ENCODE results near the gene KCNT2. TPM values are rescaled to one million over a fixed set of nuclear protein-coding genes. Genes with fewer than 3 reads are reported as not detected.

KCNT2 gene
- total and polyA plus RNA-seq, 7 donors = 0.64 to 3.1 (median 1.8) TPM

- H3K4me3 ChIP-seq = no peak overlapping the region
- H3K4me1 ChIP-seq = no peaks in the 10 kb centered on the region
- TF ChIP-seq, protein P1, sequence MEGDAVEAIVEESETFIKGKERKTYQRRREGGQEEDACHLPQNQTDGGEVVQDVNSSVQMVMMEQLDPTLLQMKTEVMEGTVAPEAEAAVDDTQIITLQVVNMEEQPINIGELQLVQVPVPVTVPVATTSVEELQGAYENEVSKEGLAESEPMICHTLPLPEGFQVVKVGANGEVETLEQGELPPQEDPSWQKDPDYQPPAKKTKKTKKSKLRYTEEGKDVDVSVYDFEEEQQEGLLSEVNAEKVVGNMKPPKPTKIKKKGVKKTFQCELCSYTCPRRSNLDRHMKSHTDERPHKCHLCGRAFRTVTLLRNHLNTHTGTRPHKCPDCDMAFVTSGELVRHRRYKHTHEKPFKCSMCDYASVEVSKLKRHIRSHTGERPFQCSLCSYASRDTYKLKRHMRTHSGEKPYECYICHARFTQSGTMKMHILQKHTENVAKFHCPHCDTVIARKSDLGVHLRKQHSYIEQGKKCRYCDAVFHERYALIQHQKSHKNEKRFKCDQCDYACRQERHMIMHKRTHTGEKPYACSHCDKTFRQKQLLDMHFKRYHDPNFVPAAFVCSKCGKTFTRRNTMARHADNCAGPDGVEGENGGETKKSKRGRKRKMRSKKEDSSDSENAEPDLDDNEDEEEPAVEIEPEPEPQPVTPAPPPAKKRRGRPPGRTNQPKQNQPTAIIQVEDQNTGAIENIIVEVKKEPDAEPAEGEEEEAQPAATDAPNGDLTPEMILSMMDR (IDR thresholded peaks at IDR 0.05) = no peak
- no peak for DNase-seq
- no peaks in the 10 kb centered on the region for H3K27me3 ChIP-seq
- H3K27ac ChIP-seq = no peak overlapping the region
- intact Hi-C loops (cut with DNase I) = no loop called here
- H3K9me3 ChIP-seq = no peaks in the 10 kb centered on the region
- no peaks in the 10 kb centered on the region for H3K36me3 ChIP-seq
Measured at GRCh38 chr1:196486346-196486745, 121.9 kb downstream of the KCNT2 start.

DNA sequence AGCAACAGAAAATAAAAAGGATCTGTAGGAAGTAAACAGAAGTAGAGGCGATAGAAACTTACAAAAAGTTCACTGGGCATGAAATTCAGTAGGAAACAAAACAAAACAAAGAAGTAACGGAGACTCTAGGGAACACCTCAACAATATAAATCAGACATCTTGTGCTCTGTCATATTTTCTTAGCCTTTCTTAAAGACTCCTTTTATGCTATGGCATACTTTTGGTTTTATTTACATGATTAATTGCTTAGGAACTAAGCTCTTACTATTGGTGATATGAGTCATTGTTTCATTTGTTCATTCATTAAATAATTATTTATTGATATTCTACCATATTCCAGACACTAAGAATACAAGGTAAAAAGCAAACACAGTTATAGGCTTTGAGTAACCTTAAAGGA, 126.6 kb downstream of the KCNT2 start:
- H3K27me3 ChIP-seq = no peaks in the 10 kb centered on the region
- intact Hi-C loops (cut with DNase I) = no loop called here
- DNase-seq = no peak
- H3K9me3 ChIP-seq = no peaks in the 10 kb centered on the region
- no peak overlapping the region for H3K4me3 ChIP-seq
- TF ChIP-seq EP300 (IDR thresholded peaks at IDR 0.05) = no peak
- TF ChIP-seq, protein P1 (IDR thresholded peaks at IDR 0.05) = no peak
- TF ChIP-seq POLR2A (IDR thresholded peaks at IDR 0.05) = no peak
- H3K4me1 ChIP-seq = no peaks in the 10 kb centered on the region
- no peak overlapping the region for H3K27ac ChIP-seq
- H3K36me3 ChIP-seq = no peaks in the 10 kb centered on the region
- 74 to 83% methylated on average over 2 of the region's 2 CpGs for WGBS, 2 donors

- H3K4me3 ChIP-seq = no peak overlapping the region
- H3K4me1 ChIP-seq = no peaks in the 10 kb centered on the region
- WGBS, 2 donors = 70 to 89% methylated on average over 2 of the region's 2 CpGs
- no peak overlapping the region for H3K27ac ChIP-seq
- H3K27me3 ChIP-seq = no peaks in the 10 kb centered on the region
- H3K36me3 ChIP-seq = no peaks in the 10 kb centered on the region
- H3K9me3 ChIP-seq = no peaks in the 10 kb centered on the region
- intact Hi-C loops (cut with DNase I) = no loop called here
- DNase-seq = no peak
- TF ChIP-seq POLR2A (IDR thresholded peaks at IDR 0.05) = no peak
- TF ChIP-seq, protein P1 (IDR thresholded peaks at IDR 0.05) = no peak
- no peak for TF ChIP-seq POLR2AphosphoS5 (IDR thresholded peaks at IDR 0.05)
- no peak for TF ChIP-seq EP300 (IDR thresholded peaks at IDR 0.05)
Measured at GRCh38 chr1:196477262-196477661, 131.0 kb downstream of the KCNT2 start.

DNA sequence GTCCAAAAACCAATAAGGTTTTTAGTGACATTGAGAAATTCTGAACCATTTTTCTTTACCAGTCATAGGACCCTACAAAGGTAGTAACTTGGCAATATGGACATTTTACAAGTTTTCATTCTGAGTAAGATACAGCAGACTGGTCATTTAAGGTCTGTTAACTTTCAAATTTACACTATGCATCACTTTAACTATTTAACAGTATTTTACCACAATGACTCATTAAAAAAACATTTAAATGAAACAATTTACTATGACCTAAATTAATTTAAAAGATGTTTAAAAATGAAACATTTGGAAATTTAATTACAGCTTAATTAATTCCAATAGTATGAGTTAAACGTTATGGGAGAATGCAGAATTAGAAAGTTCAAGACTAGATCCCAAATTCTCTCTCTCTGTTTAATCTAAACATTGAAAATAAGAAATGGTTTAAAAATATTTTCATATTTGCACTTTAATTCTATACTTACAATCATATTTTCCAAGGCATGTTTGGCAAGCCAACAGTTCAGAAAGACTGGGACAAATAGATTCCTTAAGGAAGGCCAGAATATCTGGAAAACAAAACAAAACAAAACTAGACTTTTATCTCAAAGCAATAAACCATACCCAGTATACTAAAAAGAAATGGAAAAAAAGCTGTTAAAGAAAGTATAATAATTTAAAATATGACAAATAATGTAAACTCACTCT, 140.9 kb downstream of the KCNT2 start:
- intact Hi-C loops (cut with DNase I) = no loop called here
- DNase-seq = no peak
- Histone ChIP-seq H3K36me3 (no peaks in the 10 kb centered on the region), H3K9me3 (no peaks in the 10 kb centered on the region), H3K4me1 (peaks cover 0 to 17% (median 8%) of the 10 kb centered on the region in 4 donors), H3K4me3 (no peak overlapping the region), H3K27ac (no peak overlapping the region), H3K27me3 (no peaks in the 10 kb centered on the region)
- 75 to 77% methylated on average over 1 of the region's 1 CpG for WGBS, 2 donors
- TF ChIP-seq, protein P1 (IDR thresholded peaks at IDR 0.05) = no peak
- TF ChIP-seq POLR2A (IDR thresholded peaks at IDR 0.05) (no peak), POLR2AphosphoS5 (IDR thresholded peaks at IDR 0.05) (no peak), EP300 (IDR thresholded peaks at IDR 0.05) (no peak)

DNA sequence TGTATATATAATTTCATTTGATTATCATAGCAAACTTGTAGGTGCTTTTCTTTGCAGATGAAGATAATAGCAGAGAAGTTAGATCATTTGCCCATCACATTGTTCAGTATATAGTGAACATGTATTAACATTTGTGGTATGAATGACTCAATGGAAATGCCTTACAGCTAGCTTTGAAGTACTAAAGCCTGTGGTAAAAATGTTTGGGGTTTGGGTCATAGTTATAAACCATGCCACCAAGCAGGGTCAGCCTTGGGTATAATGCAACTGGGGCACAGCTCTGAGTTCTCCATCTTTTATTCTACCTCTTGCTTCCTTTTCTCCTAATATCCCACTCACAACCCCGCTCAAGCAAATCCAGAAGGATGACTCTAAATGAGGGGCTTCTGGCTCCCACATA, 141.6 kb downstream of the KCNT2 start:
- Histone ChIP-seq H3K4me3 (no peak overlapping the region), H3K36me3 (no peaks in the 10 kb centered on the region), H3K27ac (no peak overlapping the region), H3K4me1 (peaks cover 0 to 17% (median 8%) of the 10 kb centered on the region in 4 donors), H3K9me3 (no peaks in the 10 kb centered on the region), H3K27me3 (no peaks in the 10 kb centered on the region)
- intact Hi-C loops (cut with DNase I) = no loop called here
- 87 to 93% methylated on average over 1 of the region's 1 CpG for WGBS, 2 donors
- TF ChIP-seq, protein P1 (IDR thresholded peaks at IDR 0.05) = no peak
- no peak for DNase-seq

Data from sigmoid colon (tissue), 7 donors.